ENCODE results near the gene BRD8.

GRCh38 chr5:138111181-138111580 is 67.2 kb downstream of the BRD8 start:
- TF ChIP-seq CTCF (IDR thresholded peaks at IDR 0.05) (no peak), EP300 (IDR thresholded peaks at IDR 0.05) (no peak)

Data from tibial nerve (tissue), 4 donors.